Measurements from ENCODE around the gene ATF5. TPM values are rescaled to one million over a fixed set of nuclear protein-coding genes. Genes with fewer than 3 reads are reported as not detected.

Gene ATF5
- total and polyA plus RNA-seq, 2 of the 13 experiments (the other 11 are each of a cell fraction or from before 2014, with no cell fraction given): 5.2 to 10.3 TPM

GRCh38 chr19:49923055-49924003 lies 5.7 kb upstream of the ATF5 start (continued):
- no peak for TF ChIP-seq GMEB2 (CRISPR knock-in tag; IDR thresholded peaks at IDR 0.05; ENCODE audit: low read depth)
- no peak for TF ChIP-seq E2F2 (CRISPR knock-in tag; IDR thresholded peaks at IDR 0.05; ENCODE audit: borderline replicate concordance)
- TF ChIP-seq TAF15 (IDR thresholded peaks at IDR 0.05; ENCODE audit: low read depth, low read length, poor library complexity, severe bottlenecking): no peak

- H4K20me1 ChIP-seq (ENCODE audit: insufficient read depth, low read length): peaks cover 2% of the 10 kb centered on the region; the same call in 1 of the 2 replicates
- peaks cover 14 to 44% of the 10 kb centered on the region in 2 experiments; a peak in 4 of 5 replicates for H3K36me3 ChIP-seq (replicated peaks in 1 of 2; ENCODE audit: control insufficient read depth in 1 of 2, insufficient read depth in 2 of 2, low read length in 2 of 2)
- ATAC-seq (no peak), FAIRE-seq (no peak), DNase-seq (ENCODE audit: low spot score) (no peak)
- no peak overlapping the region for H3K4me3 ChIP-seq (replicated peaks in 1 of 3; ENCODE audit: insufficient read depth in 1 of 3, low read depth in 2 of 3, low read length in 3 of 3)
- intact Hi-C loops (cut with micrococcal nuclease; ENCODE audit: unreplicated experiment): no loop called here
- H3K4me1 ChIP-seq (ENCODE audit: insufficient read depth, low read length): peaks cover 21% of the 10 kb centered on the region
- ChIA-PET CTCF (ENCODE audit: low intra/inter-chr PET ratio, low total read pairs) (no interaction called here), POLR2A (no interaction called here)
- no TSS peak for BruUV-seq (replicated peaks)
- no peak overlapping the region for H3K4me2 ChIP-seq (ENCODE audit: low read depth, low read length)
- no peaks in the 10 kb centered on the region; a peak in 1 of 5 replicates for H3K27me3 ChIP-seq (ENCODE audit: control insufficient read depth in 1 of 2, insufficient read depth in 2 of 2, low read length in 2 of 2)
- in situ Hi-C loops (cut with HindIII; ENCODE audit: extremely low pct_ligation_motif_present, low pct_unique_long_range_greater_than_20kb): no loop called here
- H2AFZ ChIP-seq (ENCODE audit: low read length): no peak overlapping the region
- peaks cover 74% of the 10 kb centered on the region for H3K79me2 ChIP-seq (ENCODE audit: insufficient read depth, low read length)
- no peaks in the 10 kb centered on the region for H3K9me3 ChIP-seq (ENCODE audit: low read length)
- 95% methylated on average over 13 of the region's 25 CpGs for WGBS (ENCODE audit: low lambda C conversion rate)
- H3K9ac ChIP-seq (ENCODE audit: insufficient read depth, low read depth, low read length): no peak overlapping the region
- H3K27ac ChIP-seq (ENCODE audit: extremely low read length, insufficient read depth, low read length): no peak overlapping the region
- TF ChIP-seq ARID2 (CRISPR knock-in tag; IDR thresholded peaks at IDR 0.05; ENCODE audit: borderline replicate concordance): no peak
- TF ChIP-seq ZNF207 (IDR thresholded peaks at IDR 0.05; ENCODE audit: borderline replicate concordance): no peak
- TF ChIP-seq ZNF235 (CRISPR knock-in tag; IDR thresholded peaks at IDR 0.05; ENCODE audit: borderline replicate concordance): no peak
- no peak for TF ChIP-seq CREB3 (CRISPR knock-in tag; IDR thresholded peaks at IDR 0.05)
- TF ChIP-seq ZNF34 (CRISPR knock-in tag; IDR thresholded peaks at IDR 0.05; ENCODE audit: borderline replicate concordance): no peak
- TF ChIP-seq MAFF (IDR thresholded peaks at IDR 0.05; ENCODE audit: low read depth, low read length): no peak
- no peak for TF ChIP-seq RBFOX2 (IDR thresholded peaks at IDR 0.05; ENCODE audit: low read depth, low read length)
- TF ChIP-seq ISX (CRISPR knock-in tag; conservative IDR thresholded peaks at IDR 0.05): no peak
- TF ChIP-seq ARNTL (CRISPR knock-in tag; IDR thresholded peaks at IDR 0.05): no peak
- no peak for TF ChIP-seq ATM (IDR thresholded peaks at IDR 0.05; ENCODE audit: borderline replicate concordance)
- no peak for TF ChIP-seq ATF7-NPFF (CRISPR knock-in tag; IDR thresholded peaks at IDR 0.05; ENCODE audit: low read depth)
- TF ChIP-seq JUN (CRISPR knock-in tag; IDR thresholded peaks at IDR 0.05): no peak
- TF ChIP-seq HNRNPUL1 (IDR thresholded peaks at IDR 0.05; ENCODE audit: low read depth, low read length): no peak
- TF ChIP-seq AGO2 (optimal IDR thresholded peaks at IDR 0.05; ENCODE audit: low read depth, low read length): peak; percentile 34
Measured at GRCh38 chr19:49924004-49924880, 4.8 kb upstream of the ATF5 start.
